Esophagus muscularis mucosa (tissue), 4 donors: ENCODE results near the gene GRB7. TPM values are rescaled to one million over a fixed set of nuclear protein-coding genes. Genes with fewer than 3 reads are reported as not detected.

Experiments used
- DNase-seq: peaks from one replicate; pipeline ENCODE4 v3.0.0-alpha.2; 2017; ENCODE audit errors: extremely low spot score
- H3K27ac ChIP-seq, 4 donors: fragments of 200-600 bp; sonication (generic); replicated peaks in 1 of 4; 1 replicate in 3 of 4; 2 replicates in 1 of 4; pipeline ENCODE4 v1.5.1; 2016 to 2019; ENCODE audit warnings: mild to moderate bottlenecking in 1 of 4
- H3K27me3 ChIP-seq, 4 donors: fragments of 200-600 bp; sonication (generic); one replicate each; pipeline versions ENCODE4 v1.5.1 to v1.6.0; 2016 to 2019
- H3K36me3 ChIP-seq, 4 donors: fragments of 200-600 bp; sonication (generic); one replicate each; pipeline ENCODE4 v1.5.1; 2016 to 2019
- H3K4me1 ChIP-seq, 4 donors: fragments of 200-600 bp; sonication (generic); one replicate each; pipeline ENCODE4 v1.5.1; 2016 to 2019
- H3K4me3 ChIP-seq, 4 donors: fragments of 200-600 bp; sonication (generic); 1 replicate in 2 of 4; 2 replicates in 2 of 4; pipeline ENCODE4 v1.5.1; 2016 to 2019; ENCODE audit warnings: mild to moderate bottlenecking in 4 of 4, moderate library complexity in 1 of 4
- H3K9me3 ChIP-seq, 4 donors: fragments of 200-600 bp; sonication (generic); 1 replicate in 3 of 4; 2 replicates in 1 of 4; pipeline ENCODE4 v1.5.1; 2016 to 2019
- CTCF ChIP-seq, 3 experiments: fragments of 200-600 bp in 2 of 3; fragments of 450-650 bp in 1 of 3; sonication (generic) in 2 of 3; IDR thresholded peaks; one replicate each; pipeline ENCODE4 v1.5.1; 2017 to 2019; ENCODE audit warnings: antibody characterized with exemption in 3 of 3, mild to moderate bottlenecking in 2 of 3, moderate library complexity in 1 of 3
- EP300 ChIP-seq: sonication (generic); formaldehyde crosslinking; IDR thresholded peaks from one replicate; pipeline ENCODE4 v1.6.1; 2017; ENCODE audit warnings: antibody characterized with exemption
- POLR2A ChIP-seq: fragments of 450-650 bp; IDR thresholded peaks from one replicate; pipeline ENCODE4 v1.6.1; 2017; ENCODE audit warnings: antibody characterized with exemption, moderate library complexity, mild to moderate bottlenecking, low read depth
- POLR2AphosphoS5 ChIP-seq, 2 donors: sonication (generic); formaldehyde crosslinking; IDR thresholded peaks; one replicate each; pipeline ENCODE4 v1.6.1; 2017; ENCODE audit warnings: antibody characterized with exemption in 2 of 2
- WGBS: methylation state at CpG from one replicate; pipeline ENCODE4 v1.1.5; 2018; 5-methylcytosine and 5-hydroxymethylcytosine counted together
- intact Hi-C: fragments of 100-400 bp; cut with DNase I; formaldehyde crosslinking; loops from one replicate; pipeline ENCODE4 v1.15.1; 2023
- small RNA-seq, 3 donors: library from RNA; depleted of rRNA; stranded (forward); fragments of <200 nt; gene quantifications; one replicate each; pipeline ENCODE3, GENCODE V24; 2016
- total RNA-seq, 4 donors: library from RNA; depleted of rRNA; stranded (reverse); fragments of >200 nt; gene quantifications; one replicate each; pipeline versions ENCODE4 v1.1.0 to v1.2.1, GENCODE V29; 2016

Gene GRB7
- total RNA-seq, 4 donors from 2014 or later = 0.23 to 0.83 (median 0.55) TPM

DNA sequence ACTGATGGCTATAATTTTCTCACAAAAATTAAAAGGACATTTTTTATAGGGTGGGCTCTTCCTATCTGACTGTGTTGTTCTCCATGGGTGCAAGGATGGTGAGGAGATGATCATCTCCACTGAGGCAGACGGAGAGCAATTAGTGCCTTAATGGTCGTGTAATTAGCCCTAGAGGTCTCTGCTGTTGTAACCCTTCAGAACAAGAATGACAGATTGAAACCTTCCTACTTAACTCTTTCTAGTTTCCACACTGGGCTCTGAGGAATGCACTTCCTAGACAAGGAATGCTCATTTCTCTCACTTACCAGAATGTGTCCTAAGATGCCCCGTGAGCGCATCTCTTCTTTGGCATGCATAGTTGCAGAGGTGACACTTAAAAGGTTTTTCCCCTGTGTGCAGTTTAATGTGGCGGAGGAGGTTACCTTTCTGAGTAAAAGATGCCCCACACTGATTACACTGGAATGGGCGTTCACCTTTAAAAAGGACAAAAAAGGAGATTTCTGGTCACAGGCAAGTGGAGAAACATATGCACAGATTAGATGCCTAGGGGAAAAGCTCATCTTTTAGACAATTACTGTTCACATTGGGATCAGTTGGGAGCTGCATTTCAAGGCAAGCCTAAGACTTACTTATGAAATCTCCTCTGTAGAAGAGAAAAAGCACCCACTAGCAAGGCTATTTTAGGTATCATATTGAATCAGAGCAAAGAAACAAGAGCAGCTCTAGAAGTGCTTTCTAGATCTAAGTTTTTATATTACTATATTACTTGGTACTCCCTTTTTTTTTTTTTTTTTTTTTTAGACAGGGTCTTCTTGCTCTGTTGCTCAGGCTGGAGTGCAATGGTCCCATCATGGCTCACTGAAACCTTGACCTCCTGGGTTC lies 53.6 kb downstream of the GRB7 start:
- TF ChIP-seq CTCF (IDR thresholded peaks at IDR 0.05) = no peak
- TF ChIP-seq EP300 = no peak

DNA sequence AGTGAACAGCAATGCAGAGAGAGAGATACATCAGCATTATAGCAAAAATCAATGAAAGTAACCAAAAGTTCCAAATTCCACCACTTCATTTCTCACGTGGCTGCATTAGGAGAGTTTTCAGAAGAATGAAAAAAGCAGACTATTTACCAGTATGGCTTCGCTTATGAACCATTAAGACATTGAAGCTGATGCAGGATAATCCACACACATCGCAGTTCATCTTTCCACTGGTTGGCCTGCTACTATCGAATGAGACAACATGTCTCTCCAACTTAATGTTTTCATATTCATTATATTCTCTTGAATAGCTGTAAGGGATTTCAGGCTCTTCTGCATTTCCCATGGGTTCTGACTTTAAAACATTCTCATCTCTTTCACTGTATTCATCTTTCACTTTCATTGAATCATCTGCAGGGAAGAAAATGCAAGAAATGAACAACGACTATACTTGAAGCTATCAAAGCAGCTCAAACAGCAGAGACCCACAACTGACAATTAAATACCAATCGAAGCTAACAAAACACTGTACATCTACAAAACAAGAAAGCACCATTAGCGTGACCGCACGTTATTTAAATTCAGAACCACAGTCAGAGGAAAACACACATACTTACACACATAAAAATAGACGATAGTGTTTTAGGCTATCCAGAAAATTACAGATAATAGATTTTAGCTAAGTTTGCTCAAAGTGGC lies 54.9 kb downstream of the GRB7 start:
- no peak for DNase-seq
- 83% methylated on average over 10 of the region's 10 CpGs for WGBS
- intact Hi-C loops = no loop called here
- Histone ChIP-seq H3K9me3 (no peaks in the 10 kb centered on the region), H3K27ac (no peak overlapping the region), H3K4me1 (no peaks in the 10 kb centered on the region), H3K36me3 (no peaks in the 10 kb centered on the region), H3K4me3 (no peak overlapping the region), H3K27me3 (peaks cover 0 to 20% (median 0%) of the 10 kb centered on the region in 4 donors)
- TF ChIP-seq POLR2A = no peak
- TF ChIP-seq CTCF (IDR thresholded peaks at IDR 0.05) = no peak
- TF ChIP-seq EP300 = no peak
- TF ChIP-seq POLR2AphosphoS5 (IDR thresholded peaks at IDR 0.05) = no peak

More for the DNA sequence above, 53.6 kb downstream of the GRB7 start:
- DNase-seq = no peak
- no peaks in the 10 kb centered on the region for H3K4me1 ChIP-seq
- H3K4me3 ChIP-seq = no peak overlapping the region
- intact Hi-C loops = no loop called here
- peaks cover 0 to 20% (median 0%) of the 10 kb centered on the region in 4 donors for H3K27me3 ChIP-seq
- 49% methylated on average over 6 of the region's 6 CpGs for WGBS
- no peaks in the 10 kb centered on the region for H3K9me3 ChIP-seq
- H3K36me3 ChIP-seq = no peaks in the 10 kb centered on the region
- no peak overlapping the region for H3K27ac ChIP-seq

DNA sequence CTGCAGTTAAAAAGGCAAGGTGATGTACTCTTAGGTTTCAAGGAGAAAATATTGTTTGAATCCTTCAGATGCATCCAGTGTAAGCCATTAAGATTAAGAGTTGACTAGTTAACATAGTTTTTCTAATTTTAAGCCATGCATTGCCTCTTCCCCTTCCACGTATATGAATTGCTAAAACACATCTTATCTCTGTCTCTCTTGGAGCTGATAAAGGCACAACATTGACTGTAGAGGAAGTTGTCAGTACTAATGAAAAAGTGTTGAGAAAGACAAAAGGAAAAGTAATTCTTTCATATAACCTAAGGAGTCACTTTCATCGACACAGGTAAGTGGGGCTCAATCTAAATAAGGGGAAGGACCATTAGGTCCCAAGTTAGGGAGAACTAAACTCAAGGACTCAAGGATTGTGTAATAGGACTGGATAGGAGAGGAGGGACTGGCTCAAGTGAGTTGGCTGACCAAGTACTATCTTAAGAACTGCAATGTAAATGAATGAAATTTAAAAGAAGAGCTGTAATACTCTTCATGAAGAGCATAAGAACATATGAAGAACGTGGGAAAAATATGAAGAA lies 55.6 kb downstream of the GRB7 start:
- TF ChIP-seq EP300 = no peak
- TF ChIP-seq POLR2AphosphoS5 (IDR thresholded peaks at IDR 0.05) = no peak
- TF ChIP-seq CTCF (IDR thresholded peaks at IDR 0.05) = no peak
- TF ChIP-seq POLR2A = no peak

GRCh38 chr17:39794249-39794970 lies 56.7 kb downstream of the GRB7 start:
- DNase-seq = no peak
- TF ChIP-seq CTCF (IDR thresholded peaks at IDR 0.05) (no peak), POLR2AphosphoS5 (IDR thresholded peaks at IDR 0.05) (no peak), POLR2A (no peak), EP300 (no peak)
- Histone ChIP-seq H3K9me3 (no peaks in the 10 kb centered on the region), H3K27ac (no peak overlapping the region), H3K4me1 (no peaks in the 10 kb centered on the region), H3K4me3 (no peak overlapping the region), H3K27me3 (peaks cover 0 to 19% (median 0%) of the 10 kb centered on the region in 4 donors), H3K36me3 (no peaks in the 10 kb centered on the region)
- intact Hi-C loops = no loop called here
- WGBS = 83% methylated on average over 2 of the region's 2 CpGs

More for the DNA sequence above, 55.6 kb downstream of the GRB7 start:
- Histone ChIP-seq H3K27ac (no peak overlapping the region), H3K4me3 (no peak overlapping the region), H3K36me3 (no peaks in the 10 kb centered on the region), H3K4me1 (no peaks in the 10 kb centered on the region), H3K9me3 (no peaks in the 10 kb centered on the region), H3K27me3 (peaks cover 0 to 20% (median 0%) of the 10 kb centered on the region in 4 donors)
- intact Hi-C loops = no loop called here
- no peak for DNase-seq
- WGBS = 54% methylated on average over 3 of the region's 3 CpGs

Small RNA genes within 50 kb of the gene (small RNA-seq; reads per million reads assigned to genes)
- 0 to 0.19 (median 0) reads per million in 3 donors for gene MIR4728

Other genes starting within 250 kb of the GRB7 start
- gene NEUROD2, start 130.0 kb upstream of the GRB7 start, total RNA-seq = not detected
- 10 to 100 TPM in 2 of 4 donors, 1 to 10 TPM in 2; 4.9 to 14.8 (median 9.8) TPM for gene PPP1R1B, start 111.0 kb upstream of the GRB7 start, total RNA-seq
- 10 to 100 TPM; 27.5 to 47.3 (median 38.6) TPM for gene STARD3, start 100.8 kb upstream of the GRB7 start, total RNA-seq
- 1 to 10 TPM in 3 of 4 donors, under 1 TPM in 1; 0.99 to 2.1 (median 1.3) TPM for gene TCAP, start 72.6 kb upstream of the GRB7 start, total RNA-seq
- gene PNMT, start 69.5 kb upstream of the GRB7 start, total RNA-seq = 10 to 100 TPM in 3 of 4 donors, 1 to 10 TPM in 1; 9.4 to 14.3 (median 10.6) TPM
- 1 to 10 TPM; 6.2 to 9.4 (median 8.5) TPM for gene PGAP3, start 49.9 kb upstream of the GRB7 start, total RNA-seq
- 10 to 100 TPM; 36.8 to 67.7 (median 57.7) TPM for gene ERBB2, start 37.9 kb upstream of the GRB7 start, total RNA-seq
- 10 to 100 TPM; 47.0 to 57.3 (median 52.7) TPM for gene MIEN1, start 7.4 kb upstream of the GRB7 start, total RNA-seq
- 1 to 10 TPM in 2 of 4 donors, under 1 TPM in 2; 0.83 to 3.8 (median 1.3) TPM for gene IKZF3, start 126.4 kb downstream of the GRB7 start, total RNA-seq
- gene ZPBP2, start 130.3 kb downstream of the GRB7 start, total RNA-seq = not detected
- gene GSDMB, start 180.7 kb downstream of the GRB7 start, total RNA-seq = 1 to 10 TPM; 1.7 to 7.1 (median 2.7) TPM
- 10 to 100 TPM; 33.2 to 68.6 (median 45.9) TPM for gene ORMDL3, start 189.7 kb downstream of the GRB7 start, total RNA-seq
- not detected for gene LRRC3C, start 189.8 kb downstream of the GRB7 start, total RNA-seq
- gene GSDMA, start 225.1 kb downstream of the GRB7 start, total RNA-seq = under 1 TPM in 3 of 4 donors, not detected in 1; 0.11 to 0.99 (median 0.45) TPM
- gene PSMD3, start 242.9 kb downstream of the GRB7 start, total RNA-seq = 100 to 1,000 TPM in 1 of 4 donors, 10 to 100 TPM in 3; 58.1 to 117 (median 84.0) TPM